GM19463 (cell line): ENCODE measurements around the gene SHC2.
"Not testable (repeated sequence)": the region's sequence is repeated elsewhere in the genome, so short reads cannot be mapped to it uniquely, and the experiment has no call there.

ENCODE experiments used
- ATAC-seq: cut with Tn5 transposase; IDR thresholded peaks from one replicate; pipeline ENCODE4 v1.9.1; 2021; ENCODE audit warnings: mild to moderate bottlenecking, moderate library complexity; ENCODE audit not compliant: unreplicated experiment

SHC2 gene

GRCh38 chr19:492091-492531 lies 31.3 kb upstream of the SHC2 start:
- no peak for ATAC-seq

- no peak for ATAC-seq
These were observed 30.4 kb upstream of the SHC2 start for GRCh38 chr19:491146-491741.

- ATAC-seq: no peak
These were observed 28.8 kb upstream of the SHC2 start for GRCh38 chr19:489418-490196.

- ATAC-seq: peak; percentile 81
These were observed 27.9 kb upstream of the SHC2 start for GRCh38 chr19:488505-489417.

- ATAC-seq: no peak
These were observed 24.9 kb upstream of the SHC2 start for GRCh38 chr19:485583-486236.

- ATAC-seq: no peak
These were observed 24.2 kb upstream of the SHC2 start for GRCh38 chr19:485077-485476.

GRCh38 chr19:484494-484893 lies 23.7 kb upstream of the SHC2 start:
- no peak for ATAC-seq

GRCh38 chr19:483332-484072 lies 22.7 kb upstream of the SHC2 start:
- ATAC-seq: no peak

- ATAC-seq: no peak
These were observed 21.6 kb upstream of the SHC2 start for GRCh38 chr19:482186-483041.

- not testable (repeated sequence) for ATAC-seq
These were observed 20.3 kb upstream of the SHC2 start for GRCh38 chr19:481100-481499.

GRCh38 chr19:480016-480855 lies 19.4 kb upstream of the SHC2 start:
- no peak for ATAC-seq

- ATAC-seq: no peak
These were observed 18.1 kb upstream of the SHC2 start for GRCh38 chr19:478976-479375.

GRCh38 chr19:478236-478903 lies 17.5 kb upstream of the SHC2 start:
- ATAC-seq: no peak

- ATAC-seq: no peak
These were observed 14.5 kb upstream of the SHC2 start for GRCh38 chr19:475360-475759.

GRCh38 chr19:474126-475078 lies 13.6 kb upstream of the SHC2 start:
- ATAC-seq: no peak

- ATAC-seq: no peak
These were observed 11.4 kb upstream of the SHC2 start for GRCh38 chr19:472005-472858.
